Neural cell (in vitro differentiated cells): ENCODE measurements around the gene C1orf198.

Experiments
- CTCF ChIP-seq: fragments of 450-650 bp; IDR thresholded peaks from 2 replicates; pipeline ENCODE4 v1.5.1; 2014; ENCODE audit warnings: antibody characterized with exemption, mild to moderate bottlenecking, moderate library complexity; ENCODE audit not compliant: poor library complexity, severe bottlenecking
- EP300 ChIP-seq: fragments of 450-650 bp; conservative IDR thresholded peaks from 2 replicates; pipeline ENCODE4 v1.6.1; 2014; ENCODE audit warnings: antibody characterized with exemption, mild to moderate bottlenecking, moderate library complexity; ENCODE audit not compliant: poor library complexity, severe bottlenecking
- MXI1 ChIP-seq: fragments of 450-650 bp; conservative IDR thresholded peaks from 2 replicates; pipeline ENCODE4 v1.6.1; 2014; ENCODE audit warnings: antibody characterized with exemption, mild to moderate bottlenecking; ENCODE audit not compliant: poor library complexity, severe bottlenecking
- POLR2AphosphoS5 ChIP-seq: IDR thresholded peaks from 2 replicates; pipeline ENCODE4 v1.6.1; 2012
- TAF1 ChIP-seq: IDR thresholded peaks from 2 replicates; pipeline ENCODE4 v1.6.1; 2012; ENCODE audit warnings: low read depth

DNA sequence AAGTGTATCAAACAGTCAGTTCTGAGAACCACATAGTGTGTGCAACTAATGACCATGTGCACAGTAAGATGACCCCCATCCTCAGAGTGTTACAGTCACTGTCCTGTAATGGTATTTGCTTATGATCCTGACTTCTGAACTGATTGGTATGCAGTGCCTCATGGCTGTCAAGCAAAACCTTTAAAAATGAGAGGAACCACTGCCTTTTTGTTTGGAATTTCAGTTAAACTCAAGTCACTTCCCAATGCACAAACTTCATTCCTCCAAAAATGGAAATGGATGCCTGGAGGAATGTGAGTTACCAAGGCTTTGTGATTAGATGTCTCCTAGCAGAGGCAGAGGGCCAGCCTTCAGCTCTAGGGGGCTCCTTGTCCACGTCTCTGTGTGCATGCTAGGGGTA is 10.5 kb downstream of the C1orf198 start:
- TF ChIP-seq CTCF (no peak), MXI1 (no peak), EP300 (no peak), POLR2AphosphoS5 (no peak), TAF1 (no peak)
